HG03558 (cell line): ENCODE data around the gene SOX4.

Experiments used
- ATAC-seq: cut with Tn5 transposase; IDR thresholded peaks from one replicate; pipeline ENCODE4 v1.9.1; 2021; ENCODE audit warnings: moderate number of reproducible peaks; ENCODE audit not compliant: unreplicated experiment; ENCODE audit errors: extremely low read depth

SOX4 gene

DNA sequence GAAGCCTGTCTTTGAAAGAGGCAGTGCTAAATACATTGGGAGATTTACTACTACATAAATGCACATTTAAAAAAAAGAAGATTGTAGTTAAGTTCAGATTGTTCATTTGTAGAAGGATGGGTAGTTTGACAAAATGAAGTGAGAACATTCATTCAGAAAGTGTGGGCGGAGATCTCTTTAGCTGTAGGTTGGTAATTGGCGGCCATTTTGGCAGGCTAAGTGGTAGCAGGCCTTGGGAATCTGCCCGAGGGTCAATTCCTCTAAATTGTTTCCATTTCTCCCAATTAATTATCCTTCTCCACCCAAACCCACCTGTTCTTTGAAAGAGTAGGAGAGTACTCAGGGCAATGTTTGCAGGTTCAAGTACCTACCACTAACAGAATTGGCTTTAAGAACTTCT, 17.9 kb downstream of the SOX4 start:
- no peak for ATAC-seq

DNA sequence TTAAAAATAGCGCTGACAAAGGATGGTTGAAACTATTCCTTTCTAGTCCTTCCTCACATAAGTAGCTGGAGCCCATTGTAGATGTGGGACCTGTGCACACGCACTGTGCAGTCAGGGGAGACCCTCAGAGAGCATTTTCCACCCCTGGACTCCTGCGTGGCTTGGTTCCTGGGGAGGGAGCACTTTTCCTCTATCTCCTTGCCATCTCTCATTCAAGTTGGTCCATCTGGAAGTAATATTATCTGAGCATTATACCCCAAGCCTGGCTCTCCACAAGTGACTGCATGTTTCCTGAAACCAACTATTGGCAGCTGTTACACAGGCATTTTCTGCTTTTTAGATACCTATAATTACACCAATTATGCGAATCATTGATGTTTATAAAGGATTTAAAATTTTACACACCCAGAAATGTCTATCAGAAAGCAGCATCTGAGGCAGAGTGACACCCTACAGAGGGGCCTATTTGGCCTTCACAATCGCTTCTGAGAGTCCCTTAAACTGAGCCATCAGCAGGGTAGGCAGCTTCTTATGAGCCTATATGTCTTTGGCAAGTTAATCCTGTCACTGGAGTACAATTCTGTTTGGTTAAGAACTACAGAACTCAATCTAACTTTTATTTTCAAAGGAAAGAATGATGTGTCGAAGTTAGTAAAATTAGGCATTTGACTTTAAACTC, 18.7 kb downstream of the SOX4 start:
- ATAC-seq: no peak

DNA sequence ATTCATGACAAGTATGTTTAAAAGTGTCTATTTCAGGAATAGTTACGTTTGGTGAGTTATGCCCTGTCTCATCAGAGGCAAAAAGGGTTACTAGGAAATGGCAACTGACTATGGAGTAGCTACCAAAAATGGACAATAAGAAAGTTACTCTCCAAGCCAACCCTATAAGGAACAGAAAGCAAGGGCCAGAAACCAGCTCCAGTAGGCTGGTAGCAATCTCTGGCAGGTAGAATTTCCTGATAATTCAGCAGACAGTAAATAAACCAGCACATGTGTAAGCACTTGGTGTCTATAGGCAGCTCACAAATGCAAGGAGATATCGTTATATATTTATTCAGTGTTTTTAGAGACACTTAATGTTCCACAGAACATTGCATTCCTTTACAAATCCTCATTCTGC, 20.3 kb downstream of the SOX4 start:
- ATAC-seq: no peak

DNA sequence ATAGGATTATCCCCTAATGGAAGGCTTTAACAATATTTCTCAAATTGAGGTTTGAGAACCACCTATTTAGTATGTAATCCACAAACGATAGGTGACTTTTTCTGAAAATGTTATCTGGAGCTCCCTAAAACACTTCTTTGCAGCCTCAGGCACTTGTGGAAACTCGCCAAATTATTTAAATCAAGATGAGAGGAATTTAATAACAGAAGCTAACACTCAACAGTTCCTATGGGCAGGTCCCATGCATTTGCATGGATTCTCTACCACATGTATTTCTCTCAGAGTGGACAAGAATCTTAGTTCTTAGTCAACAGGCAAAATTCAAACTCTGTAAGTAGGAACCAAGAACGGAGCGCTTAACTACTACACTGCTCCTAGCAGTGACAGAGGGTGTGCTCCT, 20.7 kb downstream of the SOX4 start:
- ATAC-seq: no peak

DNA sequence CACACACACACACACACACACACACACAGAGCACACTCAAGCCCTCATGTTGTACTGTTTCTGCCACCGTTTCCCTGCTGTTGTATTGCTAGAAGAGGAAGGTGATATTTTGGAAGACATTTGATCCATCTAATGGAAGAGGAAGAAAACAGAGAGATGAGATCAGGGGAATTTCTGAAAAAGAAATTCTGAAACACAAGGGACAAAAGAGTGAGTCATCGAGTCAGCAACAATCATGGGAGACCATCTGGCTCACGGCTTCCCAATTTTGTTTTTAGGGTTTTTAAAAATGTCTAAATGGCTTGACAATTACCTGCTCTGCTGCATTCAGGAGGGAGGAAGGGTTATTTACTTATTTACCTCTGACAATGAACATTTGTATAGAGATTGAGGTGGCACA, 22.0 kb downstream of the SOX4 start:
- ATAC-seq: no peak

- no peak for ATAC-seq
Measured at GRCh38 chr6:21616005-21616404, 22.5 kb downstream of the SOX4 start.

- no peak for ATAC-seq
Measured at GRCh38 chr6:21625642-21626041, 32.1 kb downstream of the SOX4 start.

DNA sequence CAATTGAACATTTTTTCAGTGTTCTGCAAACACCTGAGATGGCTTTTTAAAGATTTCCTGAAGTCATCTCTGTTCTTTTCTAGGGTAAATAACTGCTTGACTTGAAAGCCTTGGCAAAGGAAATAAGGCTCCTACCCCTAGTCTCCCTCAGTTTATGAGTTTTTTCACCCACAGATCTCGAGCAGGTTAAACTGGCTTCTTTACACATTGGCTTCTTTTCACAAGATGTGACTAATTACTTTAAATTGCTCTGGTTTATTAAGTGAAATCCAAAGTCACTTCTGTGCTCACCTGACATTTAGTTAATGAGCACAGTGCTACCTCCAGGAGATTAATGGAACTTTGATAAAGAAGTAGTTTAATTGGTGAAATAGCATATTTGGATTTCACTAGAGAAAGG, 33.2 kb downstream of the SOX4 start:
- ATAC-seq: no peak

DNA sequence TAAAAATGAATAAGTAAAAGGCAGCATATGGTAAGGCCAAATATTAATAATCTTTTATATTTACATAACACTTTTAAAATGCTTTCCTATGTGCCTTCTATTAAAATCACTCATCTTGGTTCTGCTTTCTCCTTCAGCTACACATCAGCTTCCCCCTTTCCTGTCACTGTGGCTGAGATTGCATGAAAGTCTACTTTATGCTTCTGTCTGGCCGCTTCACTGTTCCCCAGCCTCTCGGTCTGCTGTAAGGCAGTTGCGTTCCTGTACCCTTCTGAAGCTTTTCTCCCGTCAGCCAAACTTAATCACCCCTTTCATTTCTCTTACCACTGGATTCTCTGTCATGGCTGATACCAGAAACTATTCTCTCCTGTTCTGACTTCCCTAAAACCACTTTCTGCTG, 34.6 kb downstream of the SOX4 start:
- ATAC-seq: no peak

DNA sequence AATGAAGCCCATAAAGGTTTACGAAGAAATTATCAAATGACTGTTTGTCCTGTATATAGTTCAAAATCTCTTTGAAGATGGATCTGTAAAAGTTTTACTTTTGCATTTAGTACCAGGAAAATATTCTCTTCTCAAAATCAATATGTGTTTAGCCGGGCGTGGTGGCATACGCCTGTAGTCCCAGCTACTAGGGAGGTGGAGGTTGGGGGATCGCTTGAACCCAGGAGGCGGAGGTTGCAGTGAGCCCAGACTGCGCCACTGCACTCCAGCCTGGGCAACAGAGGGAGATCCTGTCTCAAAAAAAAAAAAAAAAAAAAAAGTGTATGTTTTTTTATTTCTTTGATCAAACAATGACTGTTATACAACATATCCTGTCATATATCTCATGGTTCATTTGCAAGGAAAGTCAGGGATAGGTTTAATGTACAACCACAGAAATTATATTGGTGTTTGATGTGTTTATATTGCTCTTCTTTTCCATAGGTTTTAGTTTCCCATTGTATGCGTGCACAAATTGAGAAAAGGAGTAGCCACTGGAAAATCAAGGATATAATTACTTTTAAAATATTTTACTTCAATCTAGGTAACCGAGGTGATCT, 40.1 kb downstream of the SOX4 start:
- no peak for ATAC-seq

DNA sequence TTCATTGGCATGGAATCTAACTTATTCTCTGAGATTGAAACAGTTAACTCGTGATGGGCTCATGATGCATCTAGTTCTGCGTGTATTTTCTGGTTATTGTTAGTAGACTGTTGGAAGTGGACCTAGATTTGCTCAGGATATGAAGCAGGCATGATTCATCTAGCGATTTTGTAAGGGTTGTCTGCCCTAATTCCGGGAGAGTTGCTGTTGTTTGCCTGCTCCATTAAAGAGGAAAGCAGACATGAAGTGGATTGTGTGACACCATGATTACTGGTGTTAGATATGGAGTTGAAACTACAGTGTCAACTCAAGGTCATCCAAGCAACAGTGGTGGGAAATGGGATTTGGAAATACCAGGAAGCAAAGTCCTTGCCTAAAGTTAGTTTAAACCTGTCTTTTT, 41.0 kb downstream of the SOX4 start:
- ATAC-seq: no peak

- no peak for ATAC-seq
Measured at GRCh38 chr6:21636876-21637275, 43.3 kb downstream of the SOX4 start.

DNA sequence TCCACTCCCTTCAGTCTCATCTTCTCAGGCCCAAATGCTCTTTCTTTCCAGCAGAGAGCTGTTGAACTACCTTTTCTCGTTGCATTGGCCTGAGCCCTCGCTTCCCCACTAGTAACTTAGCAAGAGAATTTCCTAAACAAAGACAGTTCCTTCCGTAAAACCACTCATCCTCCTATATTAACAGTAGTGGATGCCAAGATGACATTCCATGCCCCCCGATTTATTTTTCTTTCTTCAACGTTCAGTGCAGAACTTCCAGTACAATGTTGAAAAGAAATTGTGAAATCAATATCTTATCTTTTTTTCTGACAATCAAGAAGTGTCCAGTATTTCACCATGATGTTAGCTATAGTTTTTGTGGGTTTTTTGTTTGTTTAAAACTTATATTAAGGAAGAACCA, 45.8 kb downstream of the SOX4 start:
- ATAC-seq: no peak
